SH-SY5Y (cell line): Measurements from ENCODE around the gene ITPR2.

Experiments
- GATA2 ChIP-seq: IDR thresholded peaks from 2 replicates; pipeline ENCODE4 v1.6.1; 2011; ENCODE audit warnings: mild to moderate bottlenecking, low read depth, low read length
- GATA3 ChIP-seq: IDR thresholded peaks from 2 replicates; pipeline ENCODE4 v1.6.1; 2011; ENCODE audit warnings: low read depth, mild to moderate bottlenecking, low read length, moderate library complexity

GRCh38 chr12:26466726-26467125 is 366.3 kb downstream of the ITPR2 start:
- no peak for TF ChIP-seq GATA3
- no peak for TF ChIP-seq GATA2
